GM10266 (cell line): Measurements from ENCODE around the gene FSTL4.
A peak's percentile ranks its signal among the peaks of the same experiment; 100 is the strongest.
"Not testable (repeated sequence)": the region's sequence is repeated elsewhere in the genome, so short reads cannot be mapped to it uniquely, and the experiment has no call there.

Source experiments
- DNase-seq: peaks from one replicate; pipeline ENCODE4 v3.0.0; 2012; ENCODE audit errors: extremely low spot score
- CTCF ChIP-seq: IDR thresholded peaks from 2 replicates; pipeline ENCODE4 v1.5.1; 2012; ENCODE audit warnings: mild to moderate bottlenecking, low read depth; ENCODE audit not compliant: control insufficient read depth, insufficient read depth; ENCODE audit errors: missing control alignments

The FSTL4 gene

GRCh38 chr5:133400120-133400519 lies 212.2 kb downstream of the FSTL4 start:
- no peak for TF ChIP-seq CTCF
- DNase-seq: no peak

- TF ChIP-seq CTCF: no peak
- DNase-seq: no peak
These were observed 213.0 kb downstream of the FSTL4 start for GRCh38 chr5:133399247-133399891.

- no peak for TF ChIP-seq CTCF
- peak; percentile 49 for DNase-seq
These were observed 213.7 kb downstream of the FSTL4 start for GRCh38 chr5:133398646-133399101.

- no peak for DNase-seq
- TF ChIP-seq CTCF: no peak
These were observed 214.2 kb downstream of the FSTL4 start for GRCh38 chr5:133397990-133398645.

GRCh38 chr5:133397348-133397747 lies 215.0 kb downstream of the FSTL4 start:
- TF ChIP-seq CTCF: no peak
- DNase-seq: no peak

- no peak for TF ChIP-seq CTCF
These were observed 215.5 kb downstream of the FSTL4 start for GRCh38 chr5:133396814-133397213.

GRCh38 chr5:133396187-133396741 lies 216.1 kb downstream of the FSTL4 start:
- no peak for TF ChIP-seq CTCF

More at GRCh38 chr5:133396814-133397213, 215.5 kb downstream of the FSTL4 start:
- DNase-seq: no peak

GRCh38 chr5:133395207-133395606 lies 217.1 kb downstream of the FSTL4 start:
- DNase-seq: not testable (repeated sequence)

More at GRCh38 chr5:133396187-133396741, 216.1 kb downstream of the FSTL4 start:
- no peak for DNase-seq

- DNase-seq: not testable (repeated sequence)
These were observed 217.9 kb downstream of the FSTL4 start for GRCh38 chr5:133394477-133394817.
